SKM-1 (cell line): ENCODE results near the gene BAD.

Experiments used
- DNase-seq: peaks from one replicate; lab custom pipeline; 2025; ENCODE audit not compliant: unreplicated experiment; lab: John Stamatoyannopoulos, UW

Gene BAD

DNA sequence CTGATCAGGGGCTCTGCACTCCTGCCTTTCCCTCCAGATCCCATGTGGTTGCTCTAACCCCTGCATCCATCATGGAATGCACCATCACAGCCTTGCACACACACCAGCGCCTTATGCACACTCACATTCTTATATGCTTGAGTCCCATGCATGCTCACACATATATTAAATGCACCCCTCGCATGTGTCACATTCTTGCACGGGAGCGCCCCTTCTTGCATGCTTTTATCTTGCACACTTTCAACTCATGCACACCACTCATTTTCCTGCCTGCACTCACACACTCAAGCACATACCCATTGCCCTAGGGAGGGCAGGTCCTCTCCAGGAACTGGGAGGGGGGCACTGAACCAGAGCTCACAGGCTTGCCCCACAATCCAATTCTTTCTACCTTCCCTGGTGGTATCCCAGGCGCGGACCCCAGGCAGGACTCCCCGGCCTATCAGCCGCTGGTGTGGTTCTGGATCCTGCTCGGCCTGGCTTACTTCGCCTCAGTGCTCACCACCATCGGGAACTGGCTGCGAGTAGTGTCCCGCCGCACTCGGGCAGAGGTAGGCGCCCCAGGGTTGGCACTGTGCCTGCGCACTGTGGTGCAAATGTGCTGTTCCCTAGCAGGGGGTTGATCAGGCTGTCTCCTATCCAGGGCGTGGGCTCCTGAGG, 13.4 kb upstream of the BAD start:
- no peak for DNase-seq

- DNase-seq: no peak
These were observed 12.6 kb upstream of the BAD start for GRCh38 chr11:64296830-64297698.

DNA sequence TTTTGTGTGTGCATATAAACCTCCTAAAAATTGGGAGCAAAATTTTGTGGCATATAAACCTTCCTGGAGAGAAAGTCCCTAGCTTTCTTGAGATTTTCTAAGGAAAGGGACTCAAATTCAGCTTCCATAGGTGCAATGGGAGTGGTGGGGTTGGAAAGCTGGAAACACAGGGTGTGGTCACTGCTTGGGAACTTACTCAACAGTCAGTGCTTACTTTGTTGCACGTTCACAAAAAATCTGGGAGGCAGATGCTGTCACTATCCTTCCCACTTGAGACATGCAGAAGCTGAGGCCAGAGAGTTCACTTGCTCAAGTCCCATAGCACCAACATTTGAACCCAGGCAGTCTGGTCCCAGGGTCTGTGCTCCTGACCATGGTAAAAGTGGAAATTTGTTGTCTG, 11.8 kb upstream of the BAD start:
- DNase-seq: no peak

DNA sequence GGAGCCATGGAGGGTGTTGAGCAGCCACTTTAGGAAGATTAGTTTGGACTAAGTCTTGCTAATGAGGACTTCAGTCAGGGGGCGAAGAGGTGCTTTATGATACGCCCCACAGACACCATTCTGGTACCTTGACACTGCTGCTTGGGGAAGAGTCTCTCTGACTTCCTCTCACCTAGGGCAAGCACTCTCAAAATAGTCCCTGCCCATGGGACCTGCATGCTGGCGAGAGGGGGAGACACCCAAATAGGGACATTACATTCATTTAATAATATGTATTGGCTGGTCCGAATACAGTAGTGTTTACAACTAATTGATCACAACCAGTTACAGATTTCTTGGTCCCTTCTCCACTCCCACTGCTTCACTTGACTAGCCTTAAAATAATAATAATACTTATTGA, 11.3 kb upstream of the BAD start:
- DNase-seq: no peak

DNA sequence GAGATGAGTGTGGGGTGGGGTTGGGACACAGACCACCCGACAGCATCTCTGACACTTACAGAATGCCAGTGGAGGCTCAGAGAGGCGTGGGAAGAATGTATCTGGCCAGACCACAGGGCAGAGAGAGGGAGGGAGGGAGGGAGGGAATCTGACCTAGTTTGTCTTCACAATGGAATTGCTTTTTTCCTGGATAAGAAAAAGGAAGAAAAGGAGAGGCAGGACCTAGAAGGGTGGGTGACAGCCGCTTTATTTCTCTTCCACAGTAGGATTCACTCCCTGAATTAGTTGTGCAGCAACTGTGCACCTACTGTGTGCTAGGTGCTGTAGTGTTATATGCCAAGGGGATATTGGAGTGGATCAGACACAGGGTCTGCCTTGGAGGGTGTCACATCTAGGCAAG, 10.3 kb upstream of the BAD start:
- no peak for DNase-seq

- DNase-seq: no peak
These were observed 8.2 kb upstream of the BAD start for GRCh38 chr11:64292460-64293254.

DNA sequence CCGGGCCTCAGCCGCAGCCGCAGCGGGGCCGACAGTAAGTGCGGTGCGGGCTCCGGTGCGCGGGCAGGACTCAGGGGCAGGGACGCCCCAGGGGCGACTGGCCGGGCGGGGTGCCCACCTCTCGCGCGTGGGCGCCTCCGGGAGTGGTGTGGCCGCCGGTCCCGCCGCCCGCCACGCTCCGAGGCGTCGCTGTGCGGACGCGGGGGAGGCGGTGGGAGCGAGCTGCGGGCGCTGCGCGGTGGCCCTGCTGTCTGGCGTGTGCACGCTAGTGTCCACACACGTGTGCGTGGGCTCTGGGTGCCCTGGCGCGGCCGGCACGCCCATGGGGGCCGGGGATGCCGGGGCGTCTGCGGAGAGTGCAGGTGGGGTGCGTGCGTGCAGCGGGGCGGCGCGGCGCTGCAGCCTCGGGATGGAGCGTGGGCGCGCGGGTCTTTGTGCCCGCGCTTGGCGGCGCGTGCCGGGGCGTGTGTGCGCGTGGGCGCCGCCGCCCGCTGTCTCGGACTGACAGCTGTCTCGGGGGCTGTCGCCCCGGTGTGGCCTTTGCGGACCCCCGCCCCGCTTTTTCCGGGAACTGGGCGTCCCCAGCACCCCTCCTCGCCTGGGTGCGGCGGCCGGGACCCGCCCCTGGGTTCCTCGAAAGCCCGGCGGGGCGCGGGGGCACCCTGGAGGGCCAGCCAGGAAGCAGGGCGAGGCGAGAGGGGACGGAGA, 7.4 kb upstream of the BAD start:
- DNase-seq: no peak

- no peak for DNase-seq
These were observed 6.8 kb upstream of the BAD start, which contains the start of gene KCNK4 for GRCh38 chr11:64291262-64291751. Gene KCNK4 (plus strand): TSS chr11:64291302. CDS start chr11:64293019, 1,717 bp downstream.

DNA sequence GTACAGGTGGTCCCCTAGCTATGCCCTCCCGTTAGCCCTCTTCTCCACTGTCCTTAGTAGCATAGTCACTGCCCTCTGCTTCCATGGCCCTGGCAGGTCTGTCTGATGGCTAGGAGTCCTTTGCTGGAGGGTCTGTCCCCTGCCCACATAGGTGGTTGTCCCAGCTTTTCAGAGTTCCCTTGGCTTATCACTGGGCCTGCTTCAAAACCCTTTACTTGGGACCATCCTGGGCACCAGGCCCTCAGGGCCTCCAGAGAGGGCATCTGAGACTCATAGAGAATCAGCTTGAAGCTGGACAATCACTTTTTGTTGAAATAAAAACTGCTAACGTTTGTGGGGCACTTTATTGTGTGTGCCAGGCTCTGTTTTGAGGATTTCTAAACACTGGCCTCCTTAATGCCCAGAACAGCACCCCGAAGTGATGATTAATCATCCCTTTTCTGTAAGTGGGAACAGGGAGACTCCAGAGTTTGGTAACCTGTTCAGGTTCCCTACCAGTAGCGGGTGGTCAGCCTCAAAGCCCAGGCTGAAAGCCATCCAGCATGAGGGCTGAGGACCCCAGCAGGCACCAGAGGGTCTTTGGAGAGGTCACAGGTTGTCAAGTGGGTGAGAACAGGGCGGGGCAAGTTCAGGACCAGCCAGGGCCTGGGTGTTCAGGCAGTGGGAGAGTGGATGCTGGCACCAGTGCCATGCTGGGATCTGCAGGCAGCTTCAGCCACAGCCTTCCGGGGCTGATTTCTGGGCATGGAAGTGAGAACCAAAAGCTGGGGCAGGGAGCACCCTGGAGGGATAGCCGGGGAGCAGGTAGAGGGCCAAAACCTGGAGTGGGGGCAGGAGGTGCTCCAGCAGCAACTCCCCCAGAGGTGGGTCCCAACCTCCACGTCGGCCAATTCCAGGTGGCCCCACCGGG, 6.1 kb upstream of the BAD start:
- no peak for DNase-seq

GRCh38 chr11:64289002-64289564, 4.6 kb upstream of the BAD start:
- DNase-seq: no peak

GRCh38 chr11:64288353-64288750, 3.9 kb upstream of the BAD start:
- DNase-seq: no peak

DNA sequence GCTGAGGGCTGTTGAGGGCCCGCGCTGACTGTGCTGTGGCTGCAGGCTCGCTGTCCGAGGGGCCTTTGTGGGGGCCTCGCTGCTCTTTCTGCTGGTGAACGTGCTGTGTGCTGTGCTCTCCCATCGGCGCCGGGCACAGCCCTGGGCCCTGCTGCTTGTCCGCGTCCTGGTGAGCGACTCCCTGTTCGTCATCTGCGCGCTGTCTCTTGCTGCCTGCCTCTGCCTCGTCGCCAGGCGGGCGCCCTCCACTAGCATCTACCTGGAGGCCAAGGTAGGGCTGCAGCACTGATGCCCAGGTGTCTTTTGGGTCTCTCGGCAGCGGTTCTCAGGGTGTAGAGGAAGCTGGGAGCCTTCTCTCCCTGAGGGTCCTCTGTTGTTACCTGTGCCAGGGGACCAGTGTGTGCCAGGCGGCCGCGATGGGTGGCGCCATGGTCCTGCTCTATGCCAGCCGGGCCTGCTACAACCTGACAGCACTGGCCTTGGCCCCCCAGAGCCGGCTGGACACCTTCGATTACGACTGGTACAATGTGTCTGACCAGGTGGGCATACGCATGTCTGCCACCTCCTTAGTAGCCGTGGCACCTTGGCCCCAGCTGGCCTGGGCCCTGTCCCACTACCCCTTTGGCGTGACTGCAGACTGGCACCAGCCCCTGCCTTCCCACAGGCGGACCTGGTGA, 3.3 kb upstream of the BAD start:
- DNase-seq: no peak

DNA sequence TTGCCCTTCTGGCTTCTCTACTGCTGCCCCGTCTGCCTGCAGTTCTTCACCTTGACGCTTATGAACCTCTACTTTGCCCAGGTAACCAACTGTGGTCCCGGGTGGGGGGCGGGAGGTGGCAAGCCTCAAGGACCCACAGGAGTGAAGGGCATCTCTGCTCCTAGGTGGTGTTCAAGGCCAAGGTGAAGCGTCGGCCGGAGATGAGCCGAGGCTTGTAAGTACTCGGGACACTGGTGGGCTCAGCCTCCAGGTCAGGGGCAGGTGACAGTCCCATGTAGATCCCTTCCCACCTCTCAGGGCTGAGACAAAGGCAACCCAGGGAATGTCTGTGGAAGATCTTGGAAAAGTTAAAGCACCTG, 2.3 kb upstream of the BAD start:
- no peak for DNase-seq

DNA sequence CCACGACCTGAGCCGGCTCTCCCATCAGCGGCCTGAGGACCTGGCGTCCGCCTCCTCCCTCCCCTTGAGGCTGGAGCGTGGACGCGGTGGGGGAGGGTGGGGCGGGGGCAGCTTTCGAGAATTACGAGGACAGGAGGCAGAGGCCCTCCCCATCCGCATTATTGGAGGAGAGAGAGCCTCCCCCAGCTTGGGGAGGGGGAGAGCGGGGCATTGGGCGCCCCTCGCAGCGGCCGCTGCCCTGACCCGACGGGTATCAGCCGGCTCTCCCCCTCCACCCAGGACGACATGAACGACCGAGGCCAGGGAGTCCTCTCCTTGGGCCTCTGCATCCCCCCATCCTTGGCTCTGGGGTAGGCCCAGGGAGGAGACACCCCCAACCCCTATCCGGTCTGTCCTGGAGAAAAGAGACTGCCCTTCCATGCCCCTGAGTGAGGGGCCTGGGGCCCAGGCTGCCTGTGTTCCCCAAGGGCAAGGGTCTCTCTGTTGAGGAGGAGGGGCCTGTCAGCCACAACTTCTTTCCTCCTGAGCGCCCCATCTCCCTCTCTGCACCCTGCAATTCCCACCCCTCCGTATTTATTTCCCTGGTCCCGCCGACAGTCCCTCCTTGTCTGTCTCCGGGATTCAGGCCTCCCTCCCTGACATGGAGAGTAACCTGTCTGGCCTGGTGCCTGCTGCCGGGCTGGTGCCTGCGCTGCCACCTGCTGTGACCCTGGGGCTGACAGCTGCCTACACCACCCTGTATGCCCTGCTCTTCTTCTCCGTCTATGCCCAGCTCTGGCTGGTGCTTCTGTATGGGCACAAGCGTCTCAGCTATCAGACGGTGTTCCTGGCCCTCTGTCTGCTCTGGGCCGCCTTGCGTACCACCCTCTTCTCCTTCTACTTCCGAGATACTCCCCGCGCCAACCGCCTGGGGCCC, 1.7 kb upstream of the BAD start:
- DNase-seq: no peak

DNA sequence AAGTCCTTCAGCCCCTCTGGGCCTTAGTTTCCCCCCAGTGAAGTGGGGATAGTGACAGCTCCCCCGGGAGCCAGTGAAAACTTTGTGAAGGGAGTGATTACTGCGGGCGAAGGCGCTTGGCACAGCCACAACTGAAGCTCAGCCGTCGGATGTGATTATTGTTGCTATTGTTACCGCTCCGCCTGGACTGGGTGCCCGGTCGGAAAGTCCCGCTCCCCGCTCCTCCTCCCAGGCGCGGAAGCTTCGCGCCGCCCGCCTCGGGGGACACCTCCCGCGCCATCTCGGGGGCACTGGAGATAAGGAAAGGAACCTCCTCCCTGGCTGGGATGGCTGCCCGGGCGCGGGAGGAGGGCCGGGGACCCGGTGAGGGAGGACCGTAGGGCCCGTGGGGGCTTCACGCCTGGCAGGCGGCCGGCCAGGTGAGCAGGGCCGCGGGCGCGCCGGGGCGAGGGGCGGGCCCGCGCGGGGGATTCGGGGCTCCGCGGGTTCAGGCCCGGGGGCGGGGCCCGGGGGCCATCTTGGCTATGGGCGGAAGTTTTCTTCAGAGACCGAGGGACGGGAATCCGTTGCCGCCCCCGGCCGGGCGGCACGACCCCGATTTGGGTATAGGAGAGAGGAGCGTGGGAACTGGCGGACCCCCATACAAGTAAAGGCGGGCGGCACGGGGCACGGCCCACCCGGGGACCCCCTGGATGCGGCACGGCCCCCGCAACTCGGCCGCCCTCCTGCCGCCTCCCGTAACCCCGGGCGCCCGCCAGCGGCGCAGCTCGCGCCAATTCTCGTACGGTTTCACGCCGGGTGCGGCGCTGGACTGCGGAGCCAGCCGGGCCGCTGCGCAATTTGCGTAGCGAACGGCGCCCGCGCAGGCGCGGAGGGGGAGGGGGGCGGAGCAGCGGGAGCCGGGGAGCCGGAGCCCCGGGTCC, 758 bp upstream of the BAD start, which contains the start of gene GPR137:
Gene GPR137 (plus strand): TSS at position 887 of the 923 bp plus-strand sequence. CDS start 677 bp downstream, outside the sequence.
- peak; percentile 42 for DNase-seq

- DNase-seq: no peak
These were observed 1.4 kb downstream of the BAD start for GRCh38 chr11:64283092-64283491.
